GM12865 (cell line): Measurements from ENCODE around the gene COL8A1.

Experiments
- DNase-seq: peaks from one replicate; pipeline ENCODE4 v3.0.0; 2010; ENCODE audit warnings: low read depth
- H3K4me3 ChIP-seq: 2 replicates; pipeline ENCODE4 v1.5.1; 2011; ENCODE audit warnings: mild to moderate bottlenecking, low read depth, low read length, control low read depth
- CTCF ChIP-seq: IDR thresholded peaks from 2 replicates; pipeline ENCODE4 v1.5.1; 2011; ENCODE audit warnings: low read length, control low read depth, low read depth, inconsistent platforms; ENCODE audit not compliant: insufficient read depth; ENCODE audit errors: missing control alignments

COL8A1 gene

DNA sequence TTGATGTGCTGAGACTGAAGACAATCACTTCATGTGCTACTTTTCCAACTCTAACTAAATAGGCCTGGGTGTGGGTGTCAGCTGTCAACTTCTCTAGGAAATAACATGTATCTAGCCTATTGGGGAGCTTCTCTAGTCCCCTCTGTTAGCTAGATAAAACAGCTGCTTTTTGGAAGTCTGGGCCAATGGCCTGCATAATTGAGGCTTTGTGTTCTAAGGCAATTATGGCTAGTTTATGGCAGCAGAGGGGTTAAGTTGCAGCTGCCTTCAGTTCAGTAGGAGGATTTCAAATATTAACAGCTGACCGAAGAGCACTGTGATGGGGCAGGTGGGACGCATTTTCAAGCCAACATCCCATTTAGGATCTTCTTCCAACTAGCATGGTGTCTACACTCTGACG, 6.4 kb downstream of the COL8A1 start:
- no peak for DNase-seq

GRCh38 chr3:99645277-99646106, 7.1 kb downstream of the COL8A1 start:
- peak; percentile 49 for DNase-seq
- H3K4me3 ChIP-seq = no peak overlapping the region
- peak; percentile 70 for TF ChIP-seq CTCF

More for the DNA sequence above, 6.4 kb downstream of the COL8A1 start:
- no peak for TF ChIP-seq CTCF
- H3K4me3 ChIP-seq = no peak overlapping the region

DNA sequence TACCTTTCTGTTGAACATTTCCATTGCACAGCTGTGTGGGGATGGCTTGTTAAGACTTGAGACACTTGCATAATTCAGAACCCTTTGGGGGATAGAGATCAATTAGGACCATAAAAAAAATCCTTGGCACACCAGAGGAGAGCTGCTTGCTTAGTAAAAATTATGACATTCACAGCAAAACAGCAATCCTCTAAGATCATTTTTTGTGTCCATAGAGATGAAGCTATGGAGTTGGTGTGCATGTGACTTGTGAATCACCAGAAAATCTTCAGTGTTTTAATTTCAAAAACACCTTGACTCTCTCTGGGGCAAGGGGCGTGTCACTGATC, 7.7 kb downstream of the COL8A1 start:
- TF ChIP-seq CTCF = no peak
- DNase-seq = no peak
- no peak overlapping the region for H3K4me3 ChIP-seq

GRCh38 chr3:99647081-99647480, 8.7 kb downstream of the COL8A1 start:
- TF ChIP-seq CTCF = no peak
- no peak overlapping the region for H3K4me3 ChIP-seq
- DNase-seq = peak; percentile 19

- TF ChIP-seq CTCF = no peak
- H3K4me3 ChIP-seq = no peak overlapping the region
- peak; percentile 28 for DNase-seq
Observed at GRCh38 chr3:99648101-99648500, 9.7 kb downstream of the COL8A1 start.

GRCh38 chr3:99648516-99648915, 10.1 kb downstream of the COL8A1 start:
- DNase-seq = no peak
- TF ChIP-seq CTCF = no peak
- H3K4me3 ChIP-seq = no peak overlapping the region

DNA sequence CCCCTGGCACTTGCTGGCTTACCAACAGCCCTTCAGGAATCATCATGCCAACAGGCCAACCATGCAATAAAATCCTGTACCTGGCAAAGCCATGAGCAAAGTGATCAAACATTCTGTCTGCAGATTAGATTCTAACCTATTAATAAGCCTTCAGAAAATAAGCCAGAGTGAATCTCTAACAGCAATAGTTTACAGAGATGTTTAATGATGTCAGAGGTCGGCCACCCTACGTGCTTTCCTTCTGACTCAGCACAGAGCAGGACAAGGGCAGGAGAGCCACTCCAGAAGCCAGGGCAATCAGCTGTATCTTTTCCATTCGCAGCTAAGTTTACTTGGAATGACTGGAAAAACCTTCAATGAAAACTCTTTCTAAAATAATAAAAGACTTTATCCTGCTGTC, 13.1 kb downstream of the COL8A1 start:
- no peak overlapping the region for H3K4me3 ChIP-seq
- no peak for TF ChIP-seq CTCF
- DNase-seq = no peak
